GM21360 (cell line): ENCODE measurements around the gene DDX3X.

ENCODE experiments used
- ATAC-seq: cut with Tn5 transposase; IDR thresholded peaks from one replicate; pipeline ENCODE4 v1.9.1; 2021; ENCODE audit warnings: mild to moderate bottlenecking, moderate library complexity; ENCODE audit not compliant: unreplicated experiment

DDX3X gene

DNA sequence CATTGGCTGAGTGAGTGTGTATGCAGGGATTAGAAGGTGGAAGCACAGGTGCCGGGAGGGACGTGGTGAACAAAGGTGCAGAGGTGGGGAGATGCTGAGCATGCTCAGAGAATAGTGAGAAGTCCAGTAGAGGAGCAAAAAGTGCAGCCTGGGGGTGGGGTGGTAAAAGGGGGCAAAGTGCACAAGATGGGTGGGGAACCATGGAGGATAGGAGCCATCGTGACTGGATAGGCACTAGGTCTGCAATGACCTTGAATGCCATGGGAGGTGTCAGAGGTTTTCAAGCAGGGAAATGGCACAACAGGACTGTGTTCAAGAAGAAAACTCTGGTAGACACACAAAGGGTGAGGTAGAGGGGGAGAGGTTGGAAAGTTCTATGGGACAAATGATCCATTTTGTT, 6.6 kb upstream of the DDX3X start:
- ATAC-seq: no peak

DNA sequence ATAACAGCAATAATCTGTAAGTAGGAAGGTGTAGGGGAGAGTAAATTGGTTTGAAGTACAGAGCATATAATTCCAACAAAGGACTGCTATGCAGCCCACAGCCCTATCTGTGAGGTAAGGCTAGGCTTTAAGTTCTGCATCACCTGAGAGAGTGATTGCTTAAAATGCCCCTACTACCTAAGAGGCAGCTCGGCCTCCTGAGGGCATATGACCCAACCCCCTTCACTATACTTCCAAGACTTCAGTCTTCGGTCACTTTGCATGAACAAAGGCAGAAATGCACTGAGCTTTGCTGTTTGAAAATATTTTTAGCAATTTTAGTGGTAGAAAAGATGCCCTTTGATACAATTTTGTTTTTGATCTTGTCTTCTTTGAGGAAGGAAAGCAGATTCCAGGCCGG, 4.9 kb upstream of the DDX3X start:
- ATAC-seq: no peak

- ATAC-seq: no peak
Observed at GRCh38 chrX:41332005-41332404, 2.0 kb upstream of the DDX3X start.

- peak; percentile 6 for ATAC-seq
Observed at GRCh38 chrX:41332408-41333002, 1.5 kb upstream of the DDX3X start.

DNA sequence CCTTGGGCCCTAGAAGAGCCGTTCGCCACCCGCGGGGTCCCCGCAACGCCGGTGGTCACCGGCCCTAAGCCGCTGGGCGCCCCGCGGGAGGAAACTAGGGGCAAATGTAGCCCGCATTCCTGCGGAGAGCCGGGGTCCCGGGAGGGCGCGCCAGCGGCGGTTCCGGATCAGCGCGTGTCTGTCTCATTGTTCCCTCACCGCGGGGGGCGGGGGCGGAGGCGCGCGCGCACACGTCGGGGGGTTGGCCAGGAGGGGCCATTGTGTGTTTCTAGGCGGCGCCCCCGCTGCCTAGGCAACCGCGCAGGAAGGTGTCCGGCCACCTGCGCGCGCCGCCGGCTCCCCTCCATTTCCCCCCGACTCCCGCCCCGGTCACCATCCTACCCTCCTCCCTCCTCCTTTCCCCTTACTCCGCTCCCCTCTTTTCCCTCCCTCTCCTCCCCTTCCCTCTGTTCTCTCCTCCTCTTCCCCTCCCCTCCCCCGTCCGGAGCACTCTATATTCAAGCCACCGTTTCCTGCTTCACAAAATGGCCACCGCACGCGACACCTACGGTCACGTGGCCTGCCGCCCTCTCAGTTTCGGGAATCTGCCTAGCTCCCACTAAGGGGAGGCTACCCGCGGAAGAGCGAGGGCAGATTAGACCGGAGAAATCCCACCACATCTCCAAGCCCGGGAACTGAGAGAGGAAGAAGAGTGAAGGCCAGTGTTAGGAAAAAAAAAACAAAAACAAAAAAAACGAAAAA, 789 bp upstream of the DDX3X start:
- peak; percentile 34 for ATAC-seq

GRCh38 chrX:41334363-41335197, 618 bp downstream of the DDX3X start:
- ATAC-seq: peak; percentile 19

- no peak for ATAC-seq
Observed at GRCh38 chrX:41335198-41335957, 1.4 kb downstream of the DDX3X start.

GRCh38 chrX:41335958-41336331, 2.0 kb downstream of the DDX3X start:
- no peak for ATAC-seq

DNA sequence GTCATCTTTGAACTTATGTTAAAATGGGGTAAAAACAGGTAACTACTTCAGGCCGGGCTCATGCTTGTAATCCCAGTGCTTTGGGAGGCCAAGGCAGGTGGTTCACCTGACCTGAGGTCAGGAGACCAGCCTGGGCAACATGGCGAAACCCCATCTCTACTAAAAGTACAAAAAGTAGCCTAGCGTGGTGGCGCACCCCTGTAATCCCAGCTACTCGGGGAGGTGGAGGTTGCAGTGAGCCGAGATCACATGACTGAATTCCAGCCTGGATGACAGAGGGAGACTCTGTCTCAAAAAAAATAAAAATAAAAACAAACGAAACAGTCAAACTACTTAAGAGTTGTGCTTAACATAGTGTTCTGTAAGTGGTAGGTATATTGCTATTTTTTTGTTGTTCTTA, 2.5 kb downstream of the DDX3X start:
- ATAC-seq: no peak

GRCh38 chrX:41337140-41337539, 3.2 kb downstream of the DDX3X start:
- no peak for ATAC-seq

GRCh38 chrX:41338436-41338835, 4.5 kb downstream of the DDX3X start:
- ATAC-seq: no peak

- ATAC-seq: no peak
Observed at GRCh38 chrX:41339148-41339547, 5.2 kb downstream of the DDX3X start.

DNA sequence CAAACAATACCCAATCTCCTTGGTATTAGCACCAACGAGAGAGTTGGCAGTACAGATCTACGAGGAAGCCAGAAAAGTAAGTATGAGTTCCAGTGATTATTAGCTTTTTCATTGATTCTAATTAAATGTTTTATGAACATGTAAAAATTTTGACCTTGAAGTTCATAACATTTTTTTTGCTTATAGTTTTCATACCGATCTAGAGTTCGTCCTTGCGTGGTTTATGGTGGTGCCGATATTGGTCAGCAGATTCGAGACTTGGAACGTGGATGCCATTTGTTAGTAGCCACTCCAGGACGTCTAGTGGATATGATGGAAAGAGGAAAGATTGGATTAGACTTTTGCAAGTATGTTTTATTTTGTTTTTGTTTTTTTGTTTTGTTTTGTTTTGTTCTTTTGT, 10.1 kb downstream of the DDX3X start:
- ATAC-seq: no peak

GRCh38 chrX:41347186-41347585, 13.2 kb downstream of the DDX3X start:
- ATAC-seq: no peak

GRCh38 chrX:41348551-41348950, 14.6 kb downstream of the DDX3X start:
- no peak for ATAC-seq

DNA sequence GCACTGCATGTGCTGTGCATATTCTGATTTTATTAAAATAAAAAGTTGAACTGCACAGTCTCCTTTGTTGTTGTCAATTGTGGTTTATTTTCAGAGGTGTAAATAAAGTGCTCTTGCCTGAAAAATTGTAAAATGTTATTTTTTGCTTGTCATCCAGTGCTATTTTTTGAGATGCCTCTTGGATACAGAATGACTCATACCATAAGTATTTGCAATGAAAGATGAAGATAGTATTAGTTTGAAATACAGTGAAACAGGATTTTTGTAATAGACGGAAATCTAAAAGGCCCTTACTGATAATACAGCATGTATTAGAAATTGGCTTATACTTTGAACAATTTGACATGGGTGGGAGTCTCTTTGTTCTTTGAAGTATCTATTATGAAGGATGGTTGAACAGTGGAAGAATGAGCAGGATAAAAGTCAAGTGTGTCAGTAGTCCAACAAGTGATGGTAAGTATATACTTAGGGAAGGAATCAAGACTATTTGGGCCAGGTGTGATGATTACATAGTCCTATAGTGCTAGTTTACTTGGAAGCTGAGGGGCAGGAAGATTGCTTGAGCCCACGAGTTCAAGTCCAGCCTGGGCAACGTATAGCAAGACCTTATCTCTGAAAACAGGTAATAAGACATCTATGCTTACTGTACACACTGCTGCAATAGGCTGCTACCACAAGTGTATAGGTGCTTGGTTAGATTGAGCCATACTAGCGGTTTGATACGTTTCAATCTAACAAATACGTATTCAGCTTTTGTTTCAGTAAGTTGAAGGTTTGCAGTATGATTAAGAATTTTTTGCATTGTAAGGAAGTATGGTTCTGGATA, 16.4 kb downstream of the DDX3X start:
- no peak for ATAC-seq

DNA sequence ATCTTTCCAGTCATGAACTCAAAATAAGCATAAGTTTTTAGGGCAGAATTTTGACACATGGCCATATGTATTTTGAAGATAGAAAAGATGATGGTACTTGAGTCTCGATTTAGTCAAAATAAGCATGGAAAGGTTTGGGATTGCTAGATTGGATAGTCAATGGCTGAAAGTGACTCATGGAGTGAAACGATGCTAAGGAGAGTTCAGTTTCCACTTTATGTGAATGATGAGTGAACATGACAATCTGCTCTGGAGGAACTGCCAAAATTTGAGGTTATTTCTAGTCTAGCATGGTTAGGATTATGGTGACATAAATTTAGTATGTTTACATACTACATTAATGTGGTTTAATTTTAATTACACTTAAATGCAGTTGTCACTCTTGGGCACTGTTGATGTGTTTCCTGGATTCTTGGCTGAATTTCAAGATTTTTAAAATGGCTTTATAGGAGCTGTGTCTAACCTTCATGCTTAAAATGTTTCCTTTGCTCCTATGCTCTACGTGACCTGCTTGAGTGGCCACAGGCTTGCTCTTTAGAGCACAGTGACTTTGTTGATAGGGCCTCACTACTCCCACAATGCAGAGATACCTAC, 17.1 kb downstream of the DDX3X start:
- no peak for ATAC-seq

DNA sequence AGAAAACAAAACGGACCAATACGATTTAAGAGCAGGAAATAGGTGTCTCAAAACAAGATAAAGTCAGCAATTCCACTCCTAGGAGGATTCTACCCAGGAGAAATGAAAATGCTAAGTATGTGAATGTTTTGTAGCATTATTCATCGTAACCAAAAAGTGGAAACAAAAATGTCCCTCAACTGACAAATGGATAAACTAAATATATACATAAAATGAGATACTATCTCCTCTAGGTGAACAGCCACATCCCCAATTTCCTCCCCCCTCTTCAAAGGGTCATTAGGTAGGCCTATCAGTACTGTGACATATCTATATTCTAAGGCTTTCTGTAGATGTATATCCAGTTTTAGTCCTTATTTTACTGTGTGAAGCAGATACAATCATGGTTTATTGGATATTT, 18.0 kb downstream of the DDX3X start:
- ATAC-seq: no peak

- ATAC-seq: no peak
Observed at GRCh38 chrX:41352329-41352838, 18.4 kb downstream of the DDX3X start.

DNA sequence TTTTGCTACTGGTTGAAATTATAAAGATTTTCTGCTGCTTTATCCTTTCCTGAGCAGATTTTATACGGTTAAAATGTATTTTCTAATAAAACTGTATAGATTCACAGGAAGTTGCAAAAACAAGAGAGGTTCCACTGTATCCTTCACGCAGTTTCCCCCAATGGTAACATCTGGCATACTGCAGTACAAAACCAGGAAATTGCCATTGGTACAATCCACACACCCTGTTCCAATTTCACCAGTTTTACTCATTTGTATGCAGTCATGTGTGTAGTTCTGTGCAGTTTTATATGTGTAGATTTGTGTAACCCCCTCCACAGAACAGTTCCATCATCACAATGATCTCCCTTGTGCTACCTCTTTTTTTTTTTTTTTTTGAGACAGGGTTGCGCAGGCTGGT, 20.0 kb downstream of the DDX3X start:
- no peak for ATAC-seq
